BJ (cell line): ENCODE measurements around the gene F9. TPM values are rescaled to one million over a fixed set of nuclear protein-coding genes. Genes with fewer than 3 reads are reported as not detected.

Source experiments
- CTCF ChIA-PET: fragments of 350-600 bp; formaldehyde crosslinking; extraction: SDS; loops from one replicate; lab custom pipeline; 2021; ENCODE audit warnings: antibody characterized with exemption, inconsistent platforms; lab: Yijun Ruan, JAX
- POLR2A ChIA-PET: fragments of 300-600 bp; sonication (Branson Sonifier 250); formaldehyde crosslinking; extraction: SDS; loops from one replicate; lab custom pipeline; 2021; ENCODE audit warnings: antibody characterized with exemption; lab: Charles Lee
- DNase-seq: peaks from one replicate; pipeline ENCODE4 v3.0.0-alpha.2; 2011; ENCODE audit warnings: low read depth
- H3K27me3 ChIP-seq: 2 replicates; pipeline ENCODE4 v1.6.0; 2011; ENCODE audit warnings: low read length; ENCODE audit not compliant: control insufficient read depth, insufficient read depth
- H3K36me3 ChIP-seq: 2 replicates; pipeline ENCODE4 v1.5.1; 2011; ENCODE audit warnings: low read length; ENCODE audit not compliant: control insufficient read depth, insufficient read depth
- H3K4me3 ChIP-seq: 2 replicates; pipeline ENCODE4 v1.5.1; 2011; ENCODE audit warnings: low read depth, mild to moderate bottlenecking, control low read depth, low read length
- polyA plus RNA-seq: library from polyadenylated mRNA; depleted of rRNA; stranded (reverse); fragments of >200 nt; gene quantifications from 2 replicates; pipeline ENCODE4 v1.2.3, GENCODE V29; 2011
- TF ChIP-seq, protein P1 (sequence below): IDR thresholded peaks from 2 replicates; pipeline ENCODE4 v1.5.1; 2011; ENCODE audit warnings: low read depth, mild to moderate bottlenecking, control low read depth, inconsistent platforms, low read length, moderate library complexity; ENCODE audit not compliant: insufficient read depth

Gene F9
- polyA plus RNA-seq, 1 experiment, result not detected

DNA sequence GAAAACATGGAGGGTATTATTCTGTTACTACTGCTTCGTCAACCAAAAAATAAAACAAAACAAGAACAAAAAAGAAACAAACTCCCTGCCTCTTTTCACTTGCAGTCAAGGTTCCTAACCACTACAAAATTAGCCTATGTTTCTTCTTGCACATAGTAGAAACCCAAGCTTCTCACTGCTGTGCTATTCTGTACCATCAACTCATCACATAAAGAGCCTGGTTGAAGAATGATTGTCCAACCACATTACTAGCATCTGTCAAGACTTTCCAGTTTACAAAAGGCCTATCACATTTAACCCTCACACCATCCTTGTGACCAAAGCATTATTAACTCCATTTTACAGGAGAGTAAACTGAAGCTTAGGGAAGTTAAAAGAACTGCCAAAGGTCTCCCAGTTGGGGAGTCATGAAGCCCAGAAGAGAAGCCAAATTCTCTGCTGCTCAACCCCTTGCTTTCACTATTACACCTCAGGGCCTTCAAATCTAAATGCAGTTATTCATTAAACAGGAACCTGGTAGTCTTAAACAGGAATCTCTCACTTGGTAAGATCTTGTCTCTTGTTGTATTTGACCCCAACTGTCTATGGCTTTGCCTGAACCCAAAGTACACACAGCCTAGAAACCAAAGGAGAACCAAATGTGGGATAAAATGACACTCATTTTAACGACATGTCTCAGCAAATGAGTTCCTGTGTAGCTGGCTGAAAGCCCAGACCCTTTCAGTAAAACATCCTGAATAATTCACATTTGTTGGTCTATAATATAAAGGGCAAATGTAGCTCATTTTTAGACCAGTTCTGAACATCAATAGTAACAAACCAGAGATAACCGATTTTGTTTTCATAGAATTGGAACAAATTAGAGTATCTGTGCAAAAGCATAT, 8.6 kb downstream of the F9 start:
- ChIA-PET POLR2A (no interaction called here), CTCF (no interaction called here)
- Histone ChIP-seq H3K27me3 (no peaks in the 10 kb centered on the region), H3K4me3 (no peak overlapping the region), H3K36me3 (no peaks in the 10 kb centered on the region)
- TF ChIP-seq, protein P1, sequence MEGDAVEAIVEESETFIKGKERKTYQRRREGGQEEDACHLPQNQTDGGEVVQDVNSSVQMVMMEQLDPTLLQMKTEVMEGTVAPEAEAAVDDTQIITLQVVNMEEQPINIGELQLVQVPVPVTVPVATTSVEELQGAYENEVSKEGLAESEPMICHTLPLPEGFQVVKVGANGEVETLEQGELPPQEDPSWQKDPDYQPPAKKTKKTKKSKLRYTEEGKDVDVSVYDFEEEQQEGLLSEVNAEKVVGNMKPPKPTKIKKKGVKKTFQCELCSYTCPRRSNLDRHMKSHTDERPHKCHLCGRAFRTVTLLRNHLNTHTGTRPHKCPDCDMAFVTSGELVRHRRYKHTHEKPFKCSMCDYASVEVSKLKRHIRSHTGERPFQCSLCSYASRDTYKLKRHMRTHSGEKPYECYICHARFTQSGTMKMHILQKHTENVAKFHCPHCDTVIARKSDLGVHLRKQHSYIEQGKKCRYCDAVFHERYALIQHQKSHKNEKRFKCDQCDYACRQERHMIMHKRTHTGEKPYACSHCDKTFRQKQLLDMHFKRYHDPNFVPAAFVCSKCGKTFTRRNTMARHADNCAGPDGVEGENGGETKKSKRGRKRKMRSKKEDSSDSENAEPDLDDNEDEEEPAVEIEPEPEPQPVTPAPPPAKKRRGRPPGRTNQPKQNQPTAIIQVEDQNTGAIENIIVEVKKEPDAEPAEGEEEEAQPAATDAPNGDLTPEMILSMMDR, result no peak
- DNase-seq, result no peak

DNA sequence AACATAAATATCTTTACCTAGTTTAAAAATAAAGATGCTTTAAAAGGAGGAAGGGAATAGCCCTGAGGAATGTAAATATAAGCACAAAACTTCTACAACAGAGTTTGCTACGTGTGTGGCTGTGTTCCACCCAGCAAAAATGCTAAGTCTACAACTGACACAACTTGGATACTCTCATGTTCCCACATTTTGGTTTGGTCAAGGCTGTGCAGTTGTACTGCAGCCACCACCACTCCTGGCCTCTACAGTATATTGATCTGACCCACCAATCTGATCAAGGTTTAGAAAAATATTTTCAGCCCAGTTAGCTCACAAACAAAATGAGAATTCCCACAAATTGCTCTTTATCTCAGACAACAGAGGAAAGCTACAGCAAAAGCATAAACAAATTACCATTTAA, 12.1 kb downstream of the F9 start:
- ChIA-PET POLR2A (no interaction called here), CTCF (no interaction called here)
- Histone ChIP-seq H3K36me3 (no peaks in the 10 kb centered on the region), H3K4me3 (no peak overlapping the region), H3K27me3 (no peaks in the 10 kb centered on the region)
- DNase-seq, result no peak
- TF ChIP-seq, protein P1, result no peak

DNA sequence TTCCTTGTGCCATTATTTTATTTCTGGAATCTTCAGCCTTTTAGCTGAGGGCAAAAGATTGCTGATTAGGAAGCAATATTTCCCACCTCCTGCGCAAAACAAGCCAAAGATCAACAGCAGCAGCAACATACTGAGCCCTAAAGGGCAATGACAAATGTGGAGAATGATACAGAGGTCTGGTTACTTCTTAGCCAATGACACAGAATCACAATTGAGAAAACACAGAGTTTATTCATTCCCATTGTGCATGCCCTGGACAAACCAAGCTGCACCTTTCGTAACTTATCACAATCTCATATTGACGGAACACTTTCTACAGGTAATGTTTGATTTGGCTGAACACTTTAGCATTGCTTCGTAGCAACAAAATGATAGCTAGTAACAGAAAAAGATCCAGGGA, 13.4 kb downstream of the F9 start:
- POLR2A ChIA-PET, result no interaction called here
- Histone ChIP-seq H3K36me3 (no peaks in the 10 kb centered on the region), H3K27me3 (no peaks in the 10 kb centered on the region), H3K4me3 (no peak overlapping the region)
- CTCF ChIA-PET, result no interaction called here
- TF ChIP-seq, protein P1, result no peak
- no peak for DNase-seq

DNA sequence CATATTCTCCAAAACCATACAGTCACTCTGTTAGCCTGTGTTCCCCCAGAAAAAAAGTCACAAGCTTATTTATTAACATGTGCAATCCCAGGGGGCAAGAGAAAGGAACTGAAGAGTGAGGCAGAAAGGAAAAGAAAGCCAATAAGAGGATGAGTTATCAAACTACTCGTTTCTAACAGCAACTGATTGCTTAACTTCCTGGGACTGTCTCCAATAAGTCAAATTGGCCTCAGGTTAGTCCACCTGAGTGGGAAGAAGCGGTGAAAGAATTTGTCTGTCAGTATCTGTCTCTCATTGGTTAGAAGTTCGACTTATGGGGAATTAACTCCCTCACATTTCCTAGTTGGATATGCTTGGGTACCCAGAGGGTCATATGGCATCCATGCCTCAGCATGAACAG, 14.1 kb downstream of the F9 start:
- CTCF ChIA-PET, result no interaction called here
- POLR2A ChIA-PET, result no interaction called here
- Histone ChIP-seq H3K27me3 (no peaks in the 10 kb centered on the region), H3K4me3 (no peak overlapping the region), H3K36me3 (no peaks in the 10 kb centered on the region)
- TF ChIP-seq, protein P1, result no peak
- no peak for DNase-seq

DNA sequence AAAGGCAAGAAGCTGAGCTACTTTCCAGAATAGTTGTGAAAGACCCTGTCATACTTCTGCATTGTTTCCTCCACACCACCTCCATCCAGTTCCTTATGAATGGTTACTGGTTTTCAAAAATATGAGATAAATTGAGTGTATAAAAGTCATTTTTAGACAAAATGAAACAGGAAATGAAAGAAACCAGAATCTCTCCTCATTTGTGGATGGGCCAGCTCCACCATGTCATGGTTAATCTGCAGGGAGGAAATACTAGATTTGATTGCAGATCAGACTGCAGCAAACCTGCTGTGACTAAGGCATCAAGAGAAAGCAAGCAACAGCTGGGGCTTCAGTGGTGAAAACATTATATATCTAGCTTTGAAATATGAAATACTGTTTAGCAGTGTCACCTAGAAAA, 23.8 kb downstream of the F9 start:
- POLR2A ChIA-PET, result no interaction called here

More for the DNA sequence above, 23.8 kb downstream of the F9 start:
- no peaks in the 10 kb centered on the region for H3K36me3 ChIP-seq
- CTCF ChIA-PET, result no interaction called here
- TF ChIP-seq, protein P1, result no peak
- H3K27me3 ChIP-seq, result no peaks in the 10 kb centered on the region
- H3K4me3 ChIP-seq, result no peak overlapping the region
- no peak for DNase-seq
